Measurements from ENCODE around the gene AUTS2. TPM values are rescaled to one million over a fixed set of nuclear protein-coding genes. Genes with fewer than 3 reads are reported as not detected.

Gene AUTS2
- total RNA-seq, 1 experiment from 2014 or later: 256 TPM

- Histone ChIP-seq H4K8ac (replicated peaks; ENCODE audit: insufficient read length, low read depth, low read length) (no peak overlapping the region), H4K20me1 (ENCODE audit: control insufficient read depth, insufficient read depth, insufficient read length) (no peaks in the 10 kb centered on the region), H3K23ac (ENCODE audit: insufficient read length, low read depth, low read length) (no peak overlapping the region), H2BK5ac (ENCODE audit: insufficient read length, low read length) (no peak overlapping the region), H3K9me3 (ENCODE audit: control insufficient read depth, low read depth, low read length) (no peaks in the 10 kb centered on the region), H3K79me1 (ENCODE audit: insufficient read depth, low read depth, low read length, poor library complexity, severe bottlenecking) (no peaks in the 10 kb centered on the region), H3K27me3 (ENCODE audit: insufficient read depth, low read length) (peaks cover 86% of the 10 kb centered on the region), H2BK12ac (ENCODE audit: insufficient read length, low read depth, low read length) (no peak overlapping the region), H3K18ac (ENCODE audit: insufficient read length, low read depth, low read length) (no peak overlapping the region), H3K79me2 (ENCODE audit: insufficient read depth, low read length) (no peaks in the 10 kb centered on the region), H2BK20ac (ENCODE audit: low read depth, low read length, poor library complexity, severe bottlenecking) (no peak overlapping the region), H2AK5ac (ENCODE audit: insufficient read length, low read length) (no peak overlapping the region), H3K27ac (ENCODE audit: insufficient read length, low read depth, low read length) (no peak overlapping the region), H3K4ac (ENCODE audit: low read depth, low read length) (no peak overlapping the region), H3T11ph (ENCODE audit: low read length) (no peak overlapping the region), H2AFZ (ENCODE audit: low read length) (no peak overlapping the region), H2BK15ac (ENCODE audit: low read depth, low read length) (no peak overlapping the region), H3K4me1 (ENCODE audit: insufficient read depth, low read length) (no peaks in the 10 kb centered on the region; the same call in 1 of the 2 replicates), H3K4me2 (ENCODE audit: insufficient read depth, insufficient read length, low read length) (no peak overlapping the region), H4K5ac (ENCODE audit: insufficient read length, low read depth, low read length) (no peak overlapping the region), H3K9ac (ENCODE audit: extremely low read depth, insufficient read length, low read length) (no peak overlapping the region), H3K56ac (ENCODE audit: insufficient read length, low read depth, low read length) (no peak overlapping the region), H4K91ac (ENCODE audit: insufficient read length, low read depth, low read length) (no peak overlapping the region), H2BK120ac (ENCODE audit: low read depth, low read length, poor library complexity, severe bottlenecking) (no peak overlapping the region), H3K23me2 (ENCODE audit: insufficient read length, low read depth, low read length, poor library complexity, severe bottlenecking) (peaks cover 7% of the 10 kb centered on the region), H3K14ac (ENCODE audit: insufficient read depth, low read length) (no peak overlapping the region)
- DNase-seq: no peak
- no peaks in the 10 kb centered on the region; a peak in 2 of 5 replicates for H3K9me3 Mint-ChIP-seq
- no CpG with 5 or more reads among the region's 2 CpGs for WGBS (ENCODE audit: extremely low coverage, insufficient read length, low lambda C conversion rate)
- H3K36me3 Mint-ChIP-seq (ENCODE audit: insufficient read depth in 1 of 3, low read depth in 3 of 3): no peaks in the 10 kb centered on the region
- no peak overlapping the region for H3K4me3 Mint-ChIP-seq
- TF ChIP-seq CTCF (conservative IDR thresholded peaks at IDR 0.05): no peak
- H3K27me3 Mint-ChIP-seq (ENCODE audit: low read depth): peaks cover 4% of the 10 kb centered on the region
- no peak overlapping the region for H3K27ac Mint-ChIP-seq
- H3K4me1 Mint-ChIP-seq: peaks cover 5 to 19% of the 10 kb centered on the region in 2 experiments
Measured at GRCh38 chr7:69603937-69604494, 5.7 kb downstream of the AUTS2 start.

Measured in H9 (cell line).